CD14-positive monocyte (primary cell): ENCODE measurements around the gene STK38. TPM values are rescaled to one million over a fixed set of nuclear protein-coding genes. Genes with fewer than 3 reads are reported as not detected.

Experiments
- DNase-seq, 3 donors: peaks; one replicate each; pipeline ENCODE4 v3.0.0-alpha.2; 2011 to 2022
- H2AFZ ChIP-seq: 2 replicates; pipeline ENCODE4 v1.6.0; 2012; ENCODE audit warnings: mild to moderate bottlenecking, low read depth, low read length, inconsistent platforms; ENCODE audit not compliant: insufficient read depth, poor library complexity, severe bottlenecking
- H3K27ac ChIP-seq, 2 donors: 1 replicate in 1 of 2; 2 replicates in 1 of 2; pipeline ENCODE4 v1.5.1; 2012 to 2013; ENCODE audit warnings: low read length in 2 of 2, control low read depth in 1 of 2, inconsistent platforms in 1 of 2, low read depth in 1 of 2, mild to moderate bottlenecking in 1 of 2
- H3K27me3 ChIP-seq, 2 donors: one replicate each; pipeline versions ENCODE4 v1.6.0 to v1.6.1; 2011 to 2013; ENCODE audit warnings: low read length in 2 of 2; ENCODE audit not compliant: control insufficient read depth in 2 of 2, insufficient read depth in 2 of 2
- H3K36me3 ChIP-seq, 2 donors: replicated peaks in 1 of 2; 1 replicate in 1 of 2; 2 replicates in 1 of 2; pipeline versions ENCODE4 v1.5.1 to v1.6.1; 2012 to 2013; ENCODE audit warnings: low read length in 2 of 2, control low read depth in 1 of 2, inconsistent platforms in 1 of 2, mild to moderate bottlenecking in 1 of 2; ENCODE audit not compliant: insufficient read depth in 2 of 2, control insufficient read depth in 1 of 2
- H3K4me1 ChIP-seq, 2 donors: 1 replicate in 1 of 2; 2 replicates in 1 of 2; pipeline versions ENCODE4 v1.5.1 to v1.6.1; 2012 to 2013; ENCODE audit warnings: low read length in 2 of 2, control low read depth in 1 of 2, inconsistent platforms in 1 of 2, mild to moderate bottlenecking in 1 of 2, moderate library complexity in 1 of 2; ENCODE audit not compliant: insufficient read depth in 2 of 2, control insufficient read depth in 1 of 2
- H3K4me2 ChIP-seq: replicated peaks from 2 replicates; pipeline ENCODE3; 2012; ENCODE audit warnings: low read length, moderate library complexity, mild to moderate bottlenecking; ENCODE audit not compliant: poor library complexity, severe bottlenecking; ENCODE audit errors: extremely low read depth
- H3K4me3 ChIP-seq, 3 experiments: fragments of 200-600 bp in 1 of 3; sonication (generic) in 1 of 3; replicated peaks in 1 of 3; 1 replicate in 2 of 3; 2 replicates in 1 of 3; pipeline ENCODE4 v1.5.1; 2011 to 2013; ENCODE audit warnings: low read length in 3 of 3, mild to moderate bottlenecking in 3 of 3, control low read depth in 2 of 3, low read depth in 2 of 3, inconsistent platforms in 1 of 3, moderate library complexity in 1 of 3
- H3K79me2 ChIP-seq: 2 replicates; pipeline ENCODE4 v1.6.0; 2012; ENCODE audit warnings: mild to moderate bottlenecking, control low read depth, inconsistent platforms, low read length, moderate library complexity; ENCODE audit not compliant: insufficient read depth
- H3K9ac ChIP-seq: 2 replicates; pipeline ENCODE4 v1.6.0; 2017; ENCODE audit warnings: low read length, mild to moderate bottlenecking; ENCODE audit not compliant: insufficient read depth, poor library complexity, severe bottlenecking
- H3K9me3 ChIP-seq, 2 donors: replicated peaks in 1 of 2; 1 replicate in 1 of 2; 2 replicates in 1 of 2; pipeline versions ENCODE4 v1.5.1 to v1.6.1; 2012 to 2013; ENCODE audit warnings: low read length in 2 of 2, control low read depth in 1 of 2; ENCODE audit not compliant: control insufficient read depth in 1 of 2, insufficient read depth in 1 of 2
- H4K20me1 ChIP-seq: 2 replicates; pipeline ENCODE4 v1.6.0; 2012; ENCODE audit warnings: mild to moderate bottlenecking, low read length, control low read depth, moderate library complexity; ENCODE audit not compliant: insufficient read depth
- H3K27ac Mint-ChIP-seq, 7 donors: one replicate each; pipeline ENCODE4 v1.8.0; 2020; ENCODE audit warnings: mild to moderate bottlenecking in 7 of 7, mixed read lengths in 7 of 7, moderate library complexity in 6 of 7, inconsistent platforms in 2 of 7
- H3K27me3 Mint-ChIP-seq, 3 donors: one replicate each; pipeline ENCODE4 v1.8.0; 2021 to 2022; ENCODE audit warnings: low read depth in 3 of 3, mild to moderate bottlenecking in 3 of 3, mixed read lengths in 3 of 3, moderate library complexity in 3 of 3, inconsistent platforms in 1 of 3
- H3K36me3 Mint-ChIP-seq, 2 donors: one replicate each; pipeline ENCODE4 v1.8.0; 2020; ENCODE audit warnings: mixed read lengths in 2 of 2, inconsistent platforms in 1 of 2, mild to moderate bottlenecking in 1 of 2
- H3K4me1 Mint-ChIP-seq: one replicate; pipeline ENCODE4 v1.8.0; 2020; ENCODE audit warnings: mild to moderate bottlenecking, mixed read lengths
- H3K4me3 Mint-ChIP-seq, 2 donors: one replicate each; pipeline ENCODE4 v1.8.0; 2020; ENCODE audit warnings: mild to moderate bottlenecking in 2 of 2, mixed read lengths in 2 of 2, moderate library complexity in 1 of 2
- H3K9me3 Mint-ChIP-seq, 7 donors: one replicate each; pipeline ENCODE4 v1.8.0; 2020 to 2022; ENCODE audit warnings: mixed read lengths in 7 of 7, mild to moderate bottlenecking in 6 of 7, moderate library complexity in 6 of 7, inconsistent platforms in 2 of 7
- whole genome bisulfite sequencing: methylation state at CpG from one replicate; pipeline ENCODE4 v1.1.5; 2013; ENCODE audit warnings: missing lambda C conversion rate; ENCODE audit not compliant: insufficient coverage; 5-methylcytosine and 5-hydroxymethylcytosine counted together
- intact Hi-C, 2 donors: fragments of 100-400 bp; cut with micrococcal nuclease; formaldehyde crosslinking; loops; one replicate each; pipeline versions ENCODE4 v1.15.0 to v1.15.1; 2023
- polyA plus RNA-seq, 3 donors: library from polyadenylated mRNA; depleted of rRNA in 1 of 3; unstranded in 2 of 3; stranded (reverse) in 1 of 3; fragments of 300-500 nt in 2 of 3; fragments of >200 nt in 1 of 3; fragmentation: Illumina TruSeq in 2 of 3; gene quantifications; 1 replicate in 2 of 3; 2 replicates in 1 of 3; pipeline ENCODE4 v1.2.3, GENCODE V29; 2012 to 2021
- TF ChIP-seq, protein P1 (sequence below): fragments of 200-600 bp; IDR thresholded peaks from one replicate; pipeline ENCODE4 v1.8.0; 2022; ENCODE audit warnings: antibody characterized with exemption, mild to moderate bottlenecking

Gene STK38
- polyA plus RNA-seq, 3 donors, result 57.1 to 95.7 (median 58.4) TPM

DNA sequence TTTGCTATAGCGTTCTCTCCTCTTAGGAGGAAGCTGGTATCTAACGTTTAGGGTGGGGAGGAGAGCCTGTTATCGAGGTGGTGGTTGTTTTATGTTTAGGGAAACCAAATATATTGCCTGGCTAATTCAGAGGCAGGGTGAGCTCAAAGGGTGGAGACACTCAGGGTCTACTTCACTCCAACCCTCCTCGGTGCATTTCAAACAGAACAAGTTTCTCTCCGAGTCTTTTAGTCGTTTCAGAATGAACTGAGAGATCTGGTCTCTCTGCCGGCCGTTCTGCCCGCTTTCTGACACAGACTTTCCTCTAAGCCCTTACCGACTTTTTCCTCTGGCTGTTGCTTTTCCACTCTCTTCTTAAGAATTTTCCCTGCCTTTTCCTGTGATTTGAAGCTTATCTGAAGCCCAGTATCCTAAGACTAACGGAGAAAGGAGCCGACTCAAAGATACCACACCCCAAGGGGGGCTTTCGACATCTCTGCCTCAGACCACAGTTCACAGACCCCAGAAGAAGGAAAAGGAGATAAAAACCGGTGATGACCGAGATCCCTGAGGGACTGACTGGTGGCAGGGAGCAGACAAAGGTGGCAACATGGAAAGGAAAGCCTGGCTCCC, 865 bp downstream of the STK38 start:
- H3K27me3 Mint-ChIP-seq, result peaks cover 0 to 3% (median 0%) of the 10 kb centered on the region in 3 donors
- DNase-seq, result peak in 1 of 3 donors; percentile 16
- TF ChIP-seq, protein P1, sequence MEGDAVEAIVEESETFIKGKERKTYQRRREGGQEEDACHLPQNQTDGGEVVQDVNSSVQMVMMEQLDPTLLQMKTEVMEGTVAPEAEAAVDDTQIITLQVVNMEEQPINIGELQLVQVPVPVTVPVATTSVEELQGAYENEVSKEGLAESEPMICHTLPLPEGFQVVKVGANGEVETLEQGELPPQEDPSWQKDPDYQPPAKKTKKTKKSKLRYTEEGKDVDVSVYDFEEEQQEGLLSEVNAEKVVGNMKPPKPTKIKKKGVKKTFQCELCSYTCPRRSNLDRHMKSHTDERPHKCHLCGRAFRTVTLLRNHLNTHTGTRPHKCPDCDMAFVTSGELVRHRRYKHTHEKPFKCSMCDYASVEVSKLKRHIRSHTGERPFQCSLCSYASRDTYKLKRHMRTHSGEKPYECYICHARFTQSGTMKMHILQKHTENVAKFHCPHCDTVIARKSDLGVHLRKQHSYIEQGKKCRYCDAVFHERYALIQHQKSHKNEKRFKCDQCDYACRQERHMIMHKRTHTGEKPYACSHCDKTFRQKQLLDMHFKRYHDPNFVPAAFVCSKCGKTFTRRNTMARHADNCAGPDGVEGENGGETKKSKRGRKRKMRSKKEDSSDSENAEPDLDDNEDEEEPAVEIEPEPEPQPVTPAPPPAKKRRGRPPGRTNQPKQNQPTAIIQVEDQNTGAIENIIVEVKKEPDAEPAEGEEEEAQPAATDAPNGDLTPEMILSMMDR, result no peak
- peaks cover 59% of the 10 kb centered on the region for H3K79me2 ChIP-seq
- H3K4me2 ChIP-seq, result peak overlapping the region; percentile 95
- H3K36me3 Mint-ChIP-seq, result peaks cover 9 to 20% of the 10 kb centered on the region in 2 donors
- peak overlapping the region; percentile 80 for H3K9ac ChIP-seq
- no peaks in the 10 kb centered on the region for H3K9me3 ChIP-seq
- H3K27ac ChIP-seq, result peak overlapping the region; percentile 64 to 90
- H3K27ac Mint-ChIP-seq, result peak overlapping the region; percentile 93 to 99 (median 95)
- H4K20me1 ChIP-seq, result peaks cover 27% of the 10 kb centered on the region
- peaks cover 54% of the 10 kb centered on the region for H3K4me1 Mint-ChIP-seq
- WGBS, result 0% methylated on average over 9 of the region's 15 CpGs
- H3K4me1 ChIP-seq, result peaks cover 45 to 66% of the 10 kb centered on the region in 2 donors
- H2AFZ ChIP-seq, result peak overlapping the region; percentile 85
- H3K9me3 Mint-ChIP-seq, result peaks cover 0 to 2% (median 0%) of the 10 kb centered on the region in 7 donors
- H3K36me3 ChIP-seq, result peaks cover 3 to 6% of the 10 kb centered on the region in 2 donors
- H3K27me3 ChIP-seq, result no peaks in the 10 kb centered on the region
- peak overlapping the region; percentile 98 to 99 for H3K4me3 Mint-ChIP-seq
- H3K4me3 ChIP-seq, result peak overlapping the region; percentile 77 to 100 (median 96)
- intact Hi-C loops, result loop anchor here (2.0 to 10.0 kb wide), 5 partner anchors 46 to 1289 kb away; partner anchors contain the start of genes SRSF3 (in 2 of the 2), KCTD20 (in 1 of the 2), PXT1 (in 1 of the 2) and ZNF76 (in 1 of the 2)

- Mint-ChIP-seq H3K36me3 (peaks cover 14 to 25% of the 10 kb centered on the region in 2 donors), H3K4me1 (peaks cover 57% of the 10 kb centered on the region), H3K4me3 (peak overlapping the region; percentile 98 to 99), H3K9me3 (peaks cover 0 to 2% (median 0%) of the 10 kb centered on the region in 7 donors), H3K27ac (peak overlapping the region; percentile 93 to 99 (median 95)), H3K27me3 (peaks cover 0 to 3% (median 0%) of the 10 kb centered on the region in 3 donors)
- TF ChIP-seq, protein P1, result no peak
- Histone ChIP-seq H3K4me2 (peak overlapping the region; percentile 95), H3K27me3 (no peaks in the 10 kb centered on the region), H3K36me3 (peaks cover 8 to 12% of the 10 kb centered on the region in 2 donors), H3K4me1 (peaks cover 45 to 67% of the 10 kb centered on the region in 2 donors), H4K20me1 (peaks cover 33% of the 10 kb centered on the region), H3K79me2 (peaks cover 65% of the 10 kb centered on the region), H3K9me3 (no peaks in the 10 kb centered on the region), H3K27ac (peak overlapping the region; percentile 22 to 90), H2AFZ (peak overlapping the region; percentile 85), H3K4me3 (peak overlapping the region; percentile 77 to 100 (median 96)), H3K9ac (peak overlapping the region; percentile 80)
- no peak for DNase-seq
- WGBS, result 27% methylated on average over 3 of the region's 3 CpGs
- intact Hi-C loops, result loop anchor here (2.0 to 10.0 kb wide), 5 partner anchors 46 to 1289 kb away; partner anchors contain the start of genes SRSF3 (in 2 of the 2), KCTD20 (in 1 of the 2), PXT1 (in 1 of the 2) and ZNF76 (in 1 of the 2)
These were observed 1.4 kb downstream of the STK38 start for GRCh38 chr6:36545767-36546307.
